Fibroblast of the aortic adventitia (primary cell): Measurements from ENCODE around the gene DCDC2C. TPM values are rescaled to one million over a fixed set of nuclear protein-coding genes. Genes with fewer than 3 reads are reported as not detected.

ENCODE experiments used
- DNase-seq: peaks from one replicate; pipeline ENCODE4 v3.0.0-alpha.2; 2010; ENCODE audit warnings: low read depth
- H3K4me3 ChIP-seq: 2 replicates; pipeline ENCODE4 v1.5.1; 2011; ENCODE audit warnings: low read depth, mild to moderate bottlenecking, control low read depth, low read length, moderate library complexity
- total RNA-seq: library from RNA; depleted of rRNA; stranded (reverse); fragments of >200 nt; gene quantifications from 2 replicates; pipeline ENCODE4 v1.2.3, GENCODE V29; 2012; ENCODE audit warnings: low replicate concordance
- TF ChIP-seq, protein P1 (sequence below): IDR thresholded peaks from 2 replicates; pipeline ENCODE4 v1.5.1; 2011; ENCODE audit warnings: mild to moderate bottlenecking, low read length, control low read depth, inconsistent platforms; ENCODE audit not compliant: insufficient read depth

DCDC2C gene
- total RNA-seq, 1 donor, result not detected

DNA sequence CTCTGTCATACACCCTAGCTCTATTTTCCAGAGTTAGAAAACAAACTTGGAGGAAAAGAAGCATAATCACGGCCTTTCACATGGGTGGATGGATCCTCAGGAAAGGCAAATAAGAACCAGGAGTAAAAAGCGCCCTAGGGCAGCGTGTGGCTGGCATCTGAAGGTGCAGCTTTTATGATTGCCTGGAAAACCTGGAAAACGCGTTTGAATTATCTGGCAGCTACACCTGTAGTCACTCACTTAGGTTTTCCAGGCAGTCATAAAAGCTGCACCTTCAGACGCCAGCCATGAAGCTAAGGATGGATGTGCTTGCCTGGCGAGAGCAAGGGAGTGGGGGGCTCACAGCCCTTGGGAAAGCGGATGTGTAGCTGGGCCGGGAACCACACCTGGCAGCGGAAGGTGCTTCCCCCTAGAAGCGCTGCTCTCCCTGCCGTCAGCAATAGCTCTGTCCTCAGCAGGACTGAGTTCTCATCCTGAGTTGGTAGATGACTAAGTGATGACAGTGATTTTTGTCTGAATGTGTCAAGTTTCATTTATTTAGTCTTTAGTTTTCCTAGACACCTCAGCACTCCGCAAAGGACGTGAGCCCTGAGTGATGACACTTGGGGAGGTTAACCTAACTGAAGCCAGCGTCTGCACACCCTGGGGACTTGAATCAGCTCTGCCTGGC lies 82.0 kb downstream of the DCDC2C start:
- no peak for DNase-seq

DNA sequence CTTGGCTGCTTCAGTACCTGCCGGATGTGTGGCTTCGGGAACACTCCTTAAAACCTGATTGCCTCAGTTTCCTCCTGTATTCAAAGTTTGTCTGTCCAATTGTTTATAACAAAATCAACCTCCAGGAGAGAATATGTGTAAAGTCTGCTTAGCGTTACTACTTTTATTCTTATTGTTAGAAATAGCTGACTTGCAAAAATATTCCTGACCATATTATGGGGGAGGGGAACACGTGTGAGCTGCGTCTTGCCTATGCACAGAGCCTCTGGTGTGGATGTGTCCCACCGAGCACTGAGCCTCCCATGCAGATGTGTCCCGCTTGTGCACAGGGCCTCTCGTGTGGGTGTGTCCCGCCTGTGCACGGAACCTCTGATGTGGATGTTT lies 82.5 kb downstream of the DCDC2C start:
- TF ChIP-seq, protein P1, sequence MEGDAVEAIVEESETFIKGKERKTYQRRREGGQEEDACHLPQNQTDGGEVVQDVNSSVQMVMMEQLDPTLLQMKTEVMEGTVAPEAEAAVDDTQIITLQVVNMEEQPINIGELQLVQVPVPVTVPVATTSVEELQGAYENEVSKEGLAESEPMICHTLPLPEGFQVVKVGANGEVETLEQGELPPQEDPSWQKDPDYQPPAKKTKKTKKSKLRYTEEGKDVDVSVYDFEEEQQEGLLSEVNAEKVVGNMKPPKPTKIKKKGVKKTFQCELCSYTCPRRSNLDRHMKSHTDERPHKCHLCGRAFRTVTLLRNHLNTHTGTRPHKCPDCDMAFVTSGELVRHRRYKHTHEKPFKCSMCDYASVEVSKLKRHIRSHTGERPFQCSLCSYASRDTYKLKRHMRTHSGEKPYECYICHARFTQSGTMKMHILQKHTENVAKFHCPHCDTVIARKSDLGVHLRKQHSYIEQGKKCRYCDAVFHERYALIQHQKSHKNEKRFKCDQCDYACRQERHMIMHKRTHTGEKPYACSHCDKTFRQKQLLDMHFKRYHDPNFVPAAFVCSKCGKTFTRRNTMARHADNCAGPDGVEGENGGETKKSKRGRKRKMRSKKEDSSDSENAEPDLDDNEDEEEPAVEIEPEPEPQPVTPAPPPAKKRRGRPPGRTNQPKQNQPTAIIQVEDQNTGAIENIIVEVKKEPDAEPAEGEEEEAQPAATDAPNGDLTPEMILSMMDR, result no peak
- no peak overlapping the region for H3K4me3 ChIP-seq
- no peak for DNase-seq

More for the DNA sequence above, 82.0 kb downstream of the DCDC2C start:
- no peak overlapping the region for H3K4me3 ChIP-seq
- TF ChIP-seq, protein P1, result no peak

DNA sequence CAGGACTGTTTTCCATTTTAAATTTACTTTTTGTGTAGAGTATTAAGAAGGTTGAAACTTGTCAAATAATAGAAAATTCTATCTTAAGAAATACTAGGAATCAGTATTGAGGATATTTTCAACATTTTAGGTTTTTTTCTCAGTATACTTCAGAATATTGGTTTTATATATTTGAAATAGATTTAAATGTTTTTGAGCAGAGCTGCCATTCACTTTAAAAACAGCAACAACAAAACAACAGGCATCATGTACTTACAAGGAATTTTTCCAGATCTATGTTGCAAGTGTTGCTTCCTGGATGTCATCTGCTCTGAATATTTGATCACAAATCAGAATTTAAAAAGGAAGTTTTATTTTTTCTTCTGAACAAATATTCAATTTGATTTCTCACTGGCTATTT lies 84.4 kb downstream of the DCDC2C start:
- DNase-seq, result no peak
- H3K4me3 ChIP-seq, result no peak overlapping the region
- TF ChIP-seq, protein P1, result no peak

DNA sequence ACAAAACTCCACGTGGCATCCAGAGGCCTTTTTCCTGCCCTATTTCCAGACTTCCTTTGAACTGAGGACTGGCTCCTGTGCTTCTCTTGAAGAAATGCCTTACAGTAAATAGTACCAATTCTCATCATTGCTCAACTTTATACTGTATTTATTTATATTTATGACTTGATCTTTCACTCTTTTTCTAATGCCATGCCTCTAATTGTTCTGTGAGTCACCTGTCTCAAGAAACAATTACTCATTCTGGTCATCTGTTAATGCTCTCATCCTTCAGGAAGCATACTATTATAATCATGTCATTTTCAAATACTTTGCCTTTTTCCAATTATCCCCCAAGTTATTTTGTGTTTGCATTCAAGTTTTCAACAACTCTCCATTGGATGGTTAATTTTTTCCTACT lies 85.9 kb downstream of the DCDC2C start:
- no peak overlapping the region for H3K4me3 ChIP-seq
- TF ChIP-seq, protein P1, result no peak
- no peak for DNase-seq

DNA sequence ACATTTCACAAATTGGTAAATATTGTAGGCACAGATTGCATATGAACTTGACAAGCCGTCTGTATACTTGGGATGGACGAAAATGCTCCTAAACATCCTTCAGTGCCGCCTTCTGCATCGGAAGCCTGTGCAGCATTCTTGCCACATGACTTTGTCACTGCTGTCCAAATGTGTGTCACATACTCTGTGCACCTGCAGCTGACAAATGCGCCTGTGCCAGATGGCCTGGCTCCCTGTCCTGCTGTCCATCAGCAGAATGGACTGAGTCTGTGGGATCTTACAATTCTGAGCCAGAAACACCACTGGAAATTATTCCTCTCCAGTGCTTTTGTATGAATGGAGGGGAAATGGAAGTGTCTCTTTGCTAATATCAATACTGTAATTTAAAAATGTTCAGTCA lies 89.9 kb downstream of the DCDC2C start:
- TF ChIP-seq, protein P1, result no peak
- DNase-seq, result no peak
- H3K4me3 ChIP-seq, result no peak overlapping the region

DNA sequence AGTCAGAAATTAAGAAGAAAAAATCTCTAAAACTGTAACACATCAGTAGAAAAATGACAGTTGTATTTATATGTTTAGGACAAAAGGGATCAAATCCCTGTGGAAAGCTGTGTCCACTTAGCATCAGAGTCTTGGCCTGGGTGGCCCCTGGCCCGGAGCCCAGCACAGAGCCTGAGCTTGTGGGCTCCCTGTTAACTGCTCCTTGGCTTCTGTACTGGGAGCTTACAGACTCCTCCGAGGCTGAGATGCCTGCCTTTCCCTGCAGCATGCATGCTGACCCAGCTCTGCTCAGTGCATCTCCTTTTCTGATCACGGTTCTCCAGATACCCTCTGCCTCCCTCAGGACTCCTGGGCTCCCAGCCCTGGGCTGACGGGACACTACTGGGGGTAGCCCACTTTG lies 98.1 kb downstream of the DCDC2C start:
- DNase-seq, result no peak
- TF ChIP-seq, protein P1, result no peak
- no peak overlapping the region for H3K4me3 ChIP-seq
